NCI-H510A (cell line): Measurements from ENCODE around the gene CMTM5.

ENCODE experiments used
- DNase-seq: peaks from one replicate; lab custom pipeline; 2025; lab: John Stamatoyannopoulos, UW

CMTM5 gene

GRCh38 chr14:23358042-23358441, 18.8 kb upstream of the CMTM5 start:
- no peak for DNase-seq

GRCh38 chr14:23358553-23359166, 18.2 kb upstream of the CMTM5 start:
- DNase-seq, result no peak

GRCh38 chr14:23359167-23359626, 17.6 kb upstream of the CMTM5 start:
- no peak for DNase-seq

- DNase-seq, result no peak
These were observed 17.0 kb upstream of the CMTM5 start for GRCh38 chr14:23359722-23360447.

- no peak for DNase-seq
These were observed 16.4 kb upstream of the CMTM5 start for GRCh38 chr14:23360496-23360895.

- no peak for DNase-seq
These were observed 15.5 kb upstream of the CMTM5 start for GRCh38 chr14:23361320-23361719.

- no peak for DNase-seq
These were observed 15.1 kb upstream of the CMTM5 start for GRCh38 chr14:23361763-23362162.

GRCh38 chr14:23362200-23362599, 14.6 kb upstream of the CMTM5 start:
- DNase-seq, result no peak

- no peak for DNase-seq
These were observed 12.4 kb upstream of the CMTM5 start for GRCh38 chr14:23364164-23365035.

GRCh38 chr14:23365036-23365731, 11.7 kb upstream of the CMTM5 start, which contains the start of gene EFS:
TSS of gene EFS (minus strand) at chr14:23365172. CDS start at chr14:23365025, 147 bp downstream.
- DNase-seq, result no peak

- DNase-seq, result no peak
These were observed 11.0 kb upstream of the CMTM5 start for GRCh38 chr14:23365732-23366425.

- no peak for DNase-seq
These were observed 10.4 kb upstream of the CMTM5 start for GRCh38 chr14:23366426-23366921.

GRCh38 chr14:23370221-23370620, 6.6 kb upstream of the CMTM5 start:
- DNase-seq, result no peak

- DNase-seq, result no peak
These were observed 5.0 kb upstream of the CMTM5 start for GRCh38 chr14:23371865-23372264.

- no peak for DNase-seq
These were observed 4.3 kb upstream of the CMTM5 start, which contains the start of gene IL25 for GRCh38 chr14:23372509-23372908. TSS of gene IL25 (plus strand) at chr14:23372809.

GRCh38 chr14:23373041-23373440, 3.8 kb upstream of the CMTM5 start:
- DNase-seq, result no peak

- DNase-seq, result no peak
These were observed 1.2 kb upstream of the CMTM5 start for GRCh38 chr14:23375527-23376251.

GRCh38 chr14:23377198-23377550, 328 bp downstream of the CMTM5 start:
- no peak for DNase-seq

- DNase-seq, result no peak
These were observed 1.0 kb downstream of the CMTM5 start for GRCh38 chr14:23377573-23378563.
